ENCODE results near the gene ZNF467. TPM values are rescaled to one million over a fixed set of nuclear protein-coding genes. Genes with fewer than 3 reads are reported as not detected.

ZNF467 gene
- total and polyA plus RNA-seq, 2 donors (not counting 3 experiments of a cell fraction or from before 2014, with no cell fraction given): 4.2 to 8.9 TPM

DNA sequence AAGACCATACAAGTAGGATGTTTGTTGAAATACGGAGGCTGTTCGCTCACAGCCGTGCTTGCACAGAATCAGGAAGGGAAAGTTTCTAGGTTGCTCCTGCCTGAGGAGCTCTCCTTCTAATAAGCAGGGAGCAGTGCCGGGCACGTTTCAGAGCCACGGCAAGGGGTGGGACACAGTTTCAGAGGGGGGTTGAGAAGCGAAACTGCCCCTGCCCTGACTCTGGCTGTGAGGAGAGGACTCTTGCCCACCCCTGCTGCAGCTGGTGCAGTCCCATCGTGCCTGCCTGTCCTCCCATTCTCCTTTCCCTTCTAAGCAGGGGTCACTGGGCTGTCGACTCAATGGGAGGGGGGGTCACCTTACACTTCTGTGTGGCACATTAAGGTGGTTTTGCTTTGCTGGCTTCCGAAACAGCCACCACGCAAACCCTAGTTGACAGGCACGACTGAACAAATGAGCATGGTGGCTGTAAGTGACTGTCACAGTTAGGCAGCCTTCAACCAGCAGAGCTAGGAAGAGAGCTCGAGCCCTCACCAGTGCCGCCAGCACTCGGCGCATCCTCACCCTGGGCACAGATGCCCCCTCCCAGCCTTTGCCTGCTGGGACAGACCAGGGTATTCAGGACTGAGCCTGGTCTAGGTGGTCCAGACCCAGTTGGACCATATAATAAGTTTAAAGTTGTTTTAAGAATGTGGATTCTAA, 37.5 kb downstream of the ZNF467 start:
- H2AFZ ChIP-seq (ENCODE audit: low read depth, low read length): no peak overlapping the region
- ChIA-PET POLR2A (no interaction called here), CTCF (interaction anchor here (1.0 kb wide), 1 partner anchor 73 kb away, joined by 3 read pairs; no protein-coding TSS in a partner anchor)
- no peaks in the 10 kb centered on the region for H3K9me3 ChIP-seq (replicated peaks; ENCODE audit: control insufficient read depth, insufficient read depth, low read length)
- FAIRE-seq (no peak), DNase-seq (ENCODE audit: low read depth, low spot score) (no peak)
- no peak for TF ChIP-seq POLR2AphosphoS5 (IDR thresholded peaks at IDR 0.05; ENCODE audit: insufficient read depth, low read depth, low read length)
- H3K9me1 ChIP-seq (replicated peaks; ENCODE audit: control insufficient read depth, extremely low read depth, insufficient read depth, low read length): no peaks in the 10 kb centered on the region
- H3K4me1 ChIP-seq (ENCODE audit: control insufficient read depth, extremely low read depth, insufficient read depth, low read length): no peaks in the 10 kb centered on the region
- no peaks in the 10 kb centered on the region for H3K79me2 ChIP-seq (ENCODE audit: control insufficient read depth, insufficient read depth, low read length)
- no peak overlapping the region for H3K4me2 ChIP-seq (ENCODE audit: insufficient read depth, low read length)
- no peak overlapping the region for H3K27ac ChIP-seq (ENCODE audit: insufficient read depth, low read depth, low read length)
- no peaks in the 10 kb centered on the region for H4K20me1 ChIP-seq (replicated peaks; ENCODE audit: control insufficient read depth, extremely low read depth, insufficient read depth, low read length)
- intact Hi-C loops (cut with micrococcal nuclease) (no loop called here), dilution Hi-C loops (cut with MboI; ENCODE audit: extremely low pct_ligation_motif_present, low sequenced_read_pairs) (no loop called here)
- BruUV-seq (replicated peaks): no TSS peak
- H3K36me3 ChIP-seq (ENCODE audit: control insufficient read depth in 2 of 2, extremely low read depth in 1 of 2, insufficient read depth in 2 of 2, low read length in 2 of 2): peaks cover 0 to 1% of the 10 kb centered on the region in 2 experiments
- no peak overlapping the region for H3K4me3 ChIP-seq (replicated peaks in 1 of 3; ENCODE audit: insufficient read depth in 1 of 3, low read depth in 1 of 3, low read length in 3 of 3)
- no peak overlapping the region for H3K9ac ChIP-seq (replicated peaks; ENCODE audit: extremely low read depth, insufficient read depth, low read length)
- H3K27me3 ChIP-seq (ENCODE audit: control insufficient read depth in 2 of 2, insufficient read depth in 2 of 2, low read length in 2 of 2): no peaks in the 10 kb centered on the region

DNA sequence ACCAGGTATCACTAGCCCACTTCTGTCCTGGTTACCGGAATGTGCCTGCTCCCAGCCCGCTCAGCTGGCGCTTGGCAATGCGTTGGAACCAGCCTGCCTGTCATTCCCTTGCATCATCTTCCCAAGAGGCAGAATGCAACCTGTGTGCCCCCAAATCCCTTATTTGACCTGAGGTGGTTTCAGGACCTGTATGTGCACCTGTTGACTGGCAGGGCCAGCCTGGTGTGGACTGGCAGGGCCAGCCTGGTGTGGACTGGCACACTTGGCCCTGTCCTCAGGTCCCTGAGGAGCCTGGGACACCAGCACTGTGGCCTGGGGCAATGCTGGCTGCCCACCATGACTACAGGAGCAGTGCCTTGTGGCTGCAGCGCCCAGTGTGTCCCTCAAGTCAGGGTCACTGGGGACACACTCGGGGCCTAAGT, 38.2 kb downstream of the ZNF467 start:
- Histone ChIP-seq H3K4me2 (ENCODE audit: insufficient read depth, low read length) (no peak overlapping the region), H3K4me3 (replicated peaks in 1 of 3; ENCODE audit: insufficient read depth in 1 of 3, low read depth in 1 of 3, low read length in 3 of 3) (no peak overlapping the region), H3K9ac (replicated peaks; ENCODE audit: extremely low read depth, insufficient read depth, low read length) (no peak overlapping the region), H3K79me2 (ENCODE audit: control insufficient read depth, insufficient read depth, low read length) (no peaks in the 10 kb centered on the region), H3K27ac (ENCODE audit: insufficient read depth, low read depth, low read length) (no peak overlapping the region), H3K9me1 (replicated peaks; ENCODE audit: control insufficient read depth, extremely low read depth, insufficient read depth, low read length) (no peaks in the 10 kb centered on the region), H3K27me3 (ENCODE audit: control insufficient read depth in 2 of 2, insufficient read depth in 2 of 2, low read length in 2 of 2) (no peaks in the 10 kb centered on the region), H3K36me3 (ENCODE audit: control insufficient read depth in 2 of 2, extremely low read depth in 1 of 2, insufficient read depth in 2 of 2, low read length in 2 of 2) (peaks cover 0 to 2% of the 10 kb centered on the region in 2 experiments), H3K9me3 (replicated peaks; ENCODE audit: control insufficient read depth, insufficient read depth, low read length) (no peaks in the 10 kb centered on the region), H2AFZ (ENCODE audit: low read depth, low read length) (no peak overlapping the region), H3K4me1 (ENCODE audit: control insufficient read depth, extremely low read depth, insufficient read depth, low read length) (no peaks in the 10 kb centered on the region), H4K20me1 (replicated peaks; ENCODE audit: control insufficient read depth, extremely low read depth, insufficient read depth, low read length) (no peaks in the 10 kb centered on the region)
- no TSS peak for BruUV-seq (replicated peaks)
- DNase-seq (ENCODE audit: low read depth, low spot score) (no peak), FAIRE-seq (no peak)
- ChIA-PET POLR2A (no interaction called here), CTCF (no interaction called here)
- intact Hi-C loops (cut with micrococcal nuclease): no loop called here
- TF ChIP-seq EZH2 (IDR thresholded peaks at IDR 0.05; ENCODE audit: borderline replicate concordance, low read depth, low read length, severe bottlenecking) (no peak), POLR2AphosphoS5 (IDR thresholded peaks at IDR 0.05; ENCODE audit: insufficient read depth, low read depth, low read length) (no peak), MYC (IDR thresholded peaks at IDR 0.05; ENCODE audit: low read depth, low read length) (no peak), FOS (IDR thresholded peaks at IDR 0.05; ENCODE audit: borderline replicate concordance, insufficient read depth, low read length) (no peak), JUN (IDR thresholded peaks at IDR 0.05; ENCODE audit: borderline replicate concordance, insufficient read depth, insufficient read length, low read depth) (no peak), GATA2 (IDR thresholded peaks at IDR 0.05; ENCODE audit: insufficient read depth, insufficient read length, low read depth, low read length) (no peak), POLR2A (IDR thresholded peaks at IDR 0.05; ENCODE audit: low read depth, low read length) (no peak)
- TF ChIP-seq, protein P1, sequence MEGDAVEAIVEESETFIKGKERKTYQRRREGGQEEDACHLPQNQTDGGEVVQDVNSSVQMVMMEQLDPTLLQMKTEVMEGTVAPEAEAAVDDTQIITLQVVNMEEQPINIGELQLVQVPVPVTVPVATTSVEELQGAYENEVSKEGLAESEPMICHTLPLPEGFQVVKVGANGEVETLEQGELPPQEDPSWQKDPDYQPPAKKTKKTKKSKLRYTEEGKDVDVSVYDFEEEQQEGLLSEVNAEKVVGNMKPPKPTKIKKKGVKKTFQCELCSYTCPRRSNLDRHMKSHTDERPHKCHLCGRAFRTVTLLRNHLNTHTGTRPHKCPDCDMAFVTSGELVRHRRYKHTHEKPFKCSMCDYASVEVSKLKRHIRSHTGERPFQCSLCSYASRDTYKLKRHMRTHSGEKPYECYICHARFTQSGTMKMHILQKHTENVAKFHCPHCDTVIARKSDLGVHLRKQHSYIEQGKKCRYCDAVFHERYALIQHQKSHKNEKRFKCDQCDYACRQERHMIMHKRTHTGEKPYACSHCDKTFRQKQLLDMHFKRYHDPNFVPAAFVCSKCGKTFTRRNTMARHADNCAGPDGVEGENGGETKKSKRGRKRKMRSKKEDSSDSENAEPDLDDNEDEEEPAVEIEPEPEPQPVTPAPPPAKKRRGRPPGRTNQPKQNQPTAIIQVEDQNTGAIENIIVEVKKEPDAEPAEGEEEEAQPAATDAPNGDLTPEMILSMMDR (IDR thresholded peaks at IDR 0.05; ENCODE audit: extremely low read depth in 1 of 2, insufficient read depth in 1 of 2, low read depth in 1 of 2, low read length in 2 of 2): no peak
- TF ChIP-seq, protein P2, sequence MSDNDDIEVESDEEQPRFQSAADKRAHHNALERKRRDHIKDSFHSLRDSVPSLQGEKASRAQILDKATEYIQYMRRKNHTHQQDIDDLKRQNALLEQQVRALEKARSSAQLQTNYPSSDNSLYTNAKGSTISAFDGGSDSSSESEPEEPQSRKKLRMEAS (IDR thresholded peaks at IDR 0.05; ENCODE audit: insufficient read depth, insufficient read length): no peak
- dilution Hi-C loops (cut with MboI; ENCODE audit: extremely low pct_ligation_motif_present, low sequenced_read_pairs): no loop called here

All from endothelial cell of umbilical vein (primary cell).